Measurements from ENCODE around the gene SHPK.
"Not testable (repeated sequence)": the region's sequence is repeated elsewhere in the genome, so short reads cannot be mapped to it uniquely, and the experiment has no call there.

SHPK gene

GRCh38 chr17:3571043-3571900 is 64.8 kb downstream of the SHPK start:
- H3K4me3 ChIP-seq: no peak overlapping the region
- DNase-seq: no peak
- no peaks in the 10 kb centered on the region for H3K4me1 ChIP-seq
- H3K36me3 ChIP-seq: peaks cover 0 to 65% (median 34%) of the 10 kb centered on the region in 3 donors
- intact Hi-C loops (cut with DNase I; ENCODE audit: low total_unique reads): no loop called here
- no peaks in the 10 kb centered on the region for H3K27me3 ChIP-seq
- no peak overlapping the region for H3K27ac ChIP-seq
- no peak for TF ChIP-seq CTCF (IDR thresholded peaks at IDR 0.05)
- no peaks in the 10 kb centered on the region for H3K9me3 ChIP-seq

GRCh38 chr17:3569534-3570137 is 66.4 kb downstream of the SHPK start:
- no peaks in the 10 kb centered on the region for H3K4me1 ChIP-seq
- no peak for DNase-seq
- H3K9me3 ChIP-seq: no peaks in the 10 kb centered on the region
- no peak overlapping the region for H3K27ac ChIP-seq
- TF ChIP-seq CTCF (IDR thresholded peaks at IDR 0.05): no peak
- H3K27me3 ChIP-seq: no peaks in the 10 kb centered on the region
- H3K4me3 ChIP-seq: no peak overlapping the region
- intact Hi-C loops (cut with DNase I; ENCODE audit: low total_unique reads): no loop called here
- peaks cover 0 to 71% (median 47%) of the 10 kb centered on the region in 3 donors for H3K36me3 ChIP-seq

GRCh38 chr17:3566551-3566950 is 69.5 kb downstream of the SHPK start:
- peaks cover 0 to 52% (median 30%) of the 10 kb centered on the region in 3 donors for H3K36me3 ChIP-seq
- intact Hi-C loops (cut with DNase I; ENCODE audit: low total_unique reads): no loop called here

GRCh38 chr17:3565143-3565542 is 70.9 kb downstream of the SHPK start:
- peaks cover 0 to 38% (median 19%) of the 10 kb centered on the region in 3 donors for H3K36me3 ChIP-seq
- no peak for DNase-seq

More at GRCh38 chr17:3566551-3566950, 69.5 kb downstream of the SHPK start:
- DNase-seq: no peak
- no peak overlapping the region for H3K4me3 ChIP-seq
- no peaks in the 10 kb centered on the region for H3K4me1 ChIP-seq
- no peaks in the 10 kb centered on the region for H3K27me3 ChIP-seq
- TF ChIP-seq CTCF (IDR thresholded peaks at IDR 0.05): no peak
- no peak overlapping the region for H3K27ac ChIP-seq
- no peaks in the 10 kb centered on the region for H3K9me3 ChIP-seq

GRCh38 chr17:3564241-3564640 is 71.8 kb downstream of the SHPK start:
- H3K36me3 ChIP-seq: peaks cover 0 to 29% (median 19%) of the 10 kb centered on the region in 3 donors
- H3K9me3 ChIP-seq; H3K4me1 ChIP-seq; H3K27me3 ChIP-seq; intact Hi-C loops (cut with DNase I; ENCODE audit: low total_unique reads); DNase-seq; H3K4me3 ChIP-seq; H3K27ac ChIP-seq: not testable (repeated sequence)

More at GRCh38 chr17:3565143-3565542, 70.9 kb downstream of the SHPK start:
- no peaks in the 10 kb centered on the region for H3K4me1 ChIP-seq
- H3K27ac ChIP-seq: no peak overlapping the region
- no peaks in the 10 kb centered on the region for H3K9me3 ChIP-seq
- intact Hi-C loops (cut with DNase I; ENCODE audit: low total_unique reads): no loop called here
- H3K4me3 ChIP-seq: no peak overlapping the region
- TF ChIP-seq CTCF (IDR thresholded peaks at IDR 0.05): no peak
- no peaks in the 10 kb centered on the region for H3K27me3 ChIP-seq

- H3K4me3 ChIP-seq: no peak overlapping the region
- no peaks in the 10 kb centered on the region for H3K36me3 ChIP-seq
- H3K9me3 ChIP-seq: no peaks in the 10 kb centered on the region
- no peak overlapping the region for H3K27ac ChIP-seq
- peaks cover 0 to 34% of the 10 kb centered on the region in 2 donors for H3K27me3 ChIP-seq
- no peak for TF ChIP-seq CTCF (IDR thresholded peaks at IDR 0.05)
- DNase-seq: no peak
- H3K4me1 ChIP-seq: no peaks in the 10 kb centered on the region
- intact Hi-C loops (cut with DNase I; ENCODE audit: low total_unique reads): no loop called here
These were observed 76.8 kb downstream of the SHPK start for GRCh38 chr17:3559270-3559645.
